Epithelial cell of proximal tubule (primary cell): ENCODE measurements around the gene GRB7. TPM values are rescaled to one million over a fixed set of nuclear protein-coding genes. Genes with fewer than 3 reads are reported as not detected.
"Not testable (repeated sequence)": the region's sequence is repeated elsewhere in the genome, so short reads cannot be mapped to it uniquely, and the experiment has no call there.

ENCODE experiments used
- DNase-seq: peaks from one replicate; pipeline ENCODE4 v3.0.0-alpha.2; 2011; ENCODE audit warnings: low read depth
- H3K4me3 ChIP-seq: 2 replicates; pipeline ENCODE4 v1.5.1; 2011; ENCODE audit warnings: low read depth, mild to moderate bottlenecking, low read length
- total RNA-seq: library from RNA; depleted of rRNA; stranded (reverse); fragments of >200 nt; gene quantifications from 2 replicates; pipeline ENCODE4 v1.2.3, GENCODE V29; 2015
- TF ChIP-seq, protein P1 (sequence below): conservative IDR thresholded peaks from 2 replicates; pipeline ENCODE4 v1.5.1; 2012; ENCODE audit warnings: low read depth, mild to moderate bottlenecking, low read length

The GRB7 gene
- total RNA-seq, 1 donor from 2014 or later, result 42.0 TPM

DNA sequence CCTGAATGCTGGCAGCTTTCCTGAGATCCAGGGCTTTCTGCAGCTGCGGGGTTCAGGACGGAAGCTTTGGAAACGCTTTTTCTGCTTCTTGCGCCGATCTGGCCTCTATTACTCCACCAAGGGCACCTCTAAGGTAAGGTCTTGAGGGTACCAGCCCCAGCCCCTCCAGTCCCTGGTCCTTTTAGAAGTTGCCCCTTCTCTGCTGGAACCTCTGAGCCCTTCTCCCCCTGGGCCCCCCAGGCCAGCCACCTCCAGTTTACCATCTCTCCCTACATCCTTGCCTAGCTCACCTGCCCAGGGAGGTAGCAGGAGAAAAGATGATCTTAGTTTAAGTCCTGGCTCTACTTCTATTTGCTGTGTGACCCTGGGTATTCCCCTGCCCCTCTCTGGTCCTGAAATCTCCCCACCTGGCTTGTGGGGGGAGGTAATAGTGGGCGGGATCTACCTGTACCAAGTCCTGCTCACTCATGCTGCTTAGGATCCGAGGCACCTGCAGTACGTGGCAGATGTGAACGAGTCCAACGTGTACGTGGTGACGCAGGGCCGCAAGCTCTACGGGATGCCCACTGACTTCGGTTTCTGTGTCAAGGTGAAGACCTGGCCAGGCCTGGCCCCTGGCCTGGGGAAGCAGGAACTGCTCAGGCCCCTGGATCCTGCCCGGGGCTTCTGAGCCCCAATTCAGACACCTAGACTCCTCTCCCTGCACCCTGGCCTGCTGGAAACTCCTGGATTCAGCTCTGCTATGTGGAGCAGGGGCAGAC is 6.5 kb downstream of the GRB7 start:
- TF ChIP-seq, protein P1, sequence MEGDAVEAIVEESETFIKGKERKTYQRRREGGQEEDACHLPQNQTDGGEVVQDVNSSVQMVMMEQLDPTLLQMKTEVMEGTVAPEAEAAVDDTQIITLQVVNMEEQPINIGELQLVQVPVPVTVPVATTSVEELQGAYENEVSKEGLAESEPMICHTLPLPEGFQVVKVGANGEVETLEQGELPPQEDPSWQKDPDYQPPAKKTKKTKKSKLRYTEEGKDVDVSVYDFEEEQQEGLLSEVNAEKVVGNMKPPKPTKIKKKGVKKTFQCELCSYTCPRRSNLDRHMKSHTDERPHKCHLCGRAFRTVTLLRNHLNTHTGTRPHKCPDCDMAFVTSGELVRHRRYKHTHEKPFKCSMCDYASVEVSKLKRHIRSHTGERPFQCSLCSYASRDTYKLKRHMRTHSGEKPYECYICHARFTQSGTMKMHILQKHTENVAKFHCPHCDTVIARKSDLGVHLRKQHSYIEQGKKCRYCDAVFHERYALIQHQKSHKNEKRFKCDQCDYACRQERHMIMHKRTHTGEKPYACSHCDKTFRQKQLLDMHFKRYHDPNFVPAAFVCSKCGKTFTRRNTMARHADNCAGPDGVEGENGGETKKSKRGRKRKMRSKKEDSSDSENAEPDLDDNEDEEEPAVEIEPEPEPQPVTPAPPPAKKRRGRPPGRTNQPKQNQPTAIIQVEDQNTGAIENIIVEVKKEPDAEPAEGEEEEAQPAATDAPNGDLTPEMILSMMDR, result no peak
- no peak overlapping the region for H3K4me3 ChIP-seq
- DNase-seq, result no peak

DNA sequence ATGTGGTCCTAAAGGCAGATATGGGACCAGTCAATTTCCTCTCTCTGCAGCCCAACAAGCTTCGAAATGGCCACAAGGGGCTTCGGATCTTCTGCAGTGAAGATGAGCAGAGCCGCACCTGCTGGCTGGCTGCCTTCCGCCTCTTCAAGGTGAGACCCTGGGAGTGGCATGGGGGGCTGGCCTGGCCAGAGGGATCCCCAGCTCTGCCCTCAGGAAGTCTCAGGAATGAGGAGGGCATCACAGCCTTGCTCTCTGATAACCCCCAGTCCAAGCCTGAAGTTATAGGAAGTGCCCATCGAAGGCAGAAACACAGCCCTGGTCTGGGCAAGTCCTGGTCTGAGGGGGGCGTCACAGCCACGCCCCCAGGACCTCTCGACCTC is 7.1 kb downstream of the GRB7 start:
- DNase-seq, result no peak
- TF ChIP-seq, protein P1, result no peak
- no peak overlapping the region for H3K4me3 ChIP-seq

DNA sequence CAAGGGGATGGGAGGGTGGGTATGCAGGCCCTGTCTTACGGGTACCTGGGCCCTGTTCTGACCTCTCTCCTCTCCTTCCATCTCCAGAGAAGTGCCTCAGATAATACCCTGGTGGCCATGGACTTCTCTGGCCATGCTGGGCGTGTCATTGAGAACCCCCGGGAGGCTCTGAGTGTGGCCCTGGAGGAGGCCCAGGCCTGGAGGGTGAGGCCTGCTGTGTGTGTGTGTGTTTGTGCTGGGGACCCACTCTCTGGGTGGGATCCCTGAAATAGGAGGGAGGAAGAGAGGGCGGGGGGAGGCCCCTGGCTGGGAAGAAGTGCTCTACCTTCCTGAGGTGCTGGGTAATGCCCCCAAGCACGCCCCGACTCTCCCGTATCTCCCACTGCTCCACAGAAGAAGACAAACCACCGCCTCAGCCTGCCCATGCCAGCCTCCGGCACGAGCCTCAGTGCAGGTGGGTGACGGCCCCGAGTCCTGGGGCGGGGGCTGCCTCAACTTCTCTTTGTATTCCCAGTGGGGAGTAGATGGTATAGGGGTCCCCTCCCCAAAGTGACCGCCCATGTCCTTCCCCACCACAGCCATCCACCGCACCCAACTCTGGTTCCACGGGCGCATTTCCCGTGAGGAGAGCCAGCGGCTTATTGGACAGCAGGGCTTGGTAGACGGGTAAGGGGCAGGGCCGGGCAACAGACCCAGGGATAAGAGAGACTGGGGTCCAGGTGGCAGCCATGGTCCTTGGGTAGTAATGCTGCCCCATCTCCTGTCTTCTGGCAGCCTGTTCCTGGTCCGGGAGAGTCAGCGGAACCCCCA is 7.8 kb downstream of the GRB7 start:
- no peak for DNase-seq
- no peak overlapping the region for H3K4me3 ChIP-seq
- TF ChIP-seq, protein P1, result no peak

DNA sequence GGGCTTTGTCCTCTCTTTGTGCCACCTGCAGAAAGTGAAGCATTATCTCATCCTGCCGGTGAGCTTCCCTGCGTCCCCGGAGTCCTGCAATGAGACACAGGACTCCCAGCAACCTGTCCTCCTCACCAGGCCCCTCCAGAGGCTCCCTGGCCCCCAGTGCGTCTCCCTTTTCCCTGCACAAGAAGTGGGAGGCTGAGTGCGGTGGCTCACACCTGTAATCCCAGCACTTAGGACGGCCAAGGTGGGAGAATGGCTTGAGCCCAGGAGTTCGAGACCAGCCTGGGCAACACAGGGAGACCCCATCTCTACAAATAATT is 8.4 kb downstream of the GRB7 start:
- no peak overlapping the region for H3K4me3 ChIP-seq
- TF ChIP-seq, protein P1, result no peak
- DNase-seq, result no peak

DNA sequence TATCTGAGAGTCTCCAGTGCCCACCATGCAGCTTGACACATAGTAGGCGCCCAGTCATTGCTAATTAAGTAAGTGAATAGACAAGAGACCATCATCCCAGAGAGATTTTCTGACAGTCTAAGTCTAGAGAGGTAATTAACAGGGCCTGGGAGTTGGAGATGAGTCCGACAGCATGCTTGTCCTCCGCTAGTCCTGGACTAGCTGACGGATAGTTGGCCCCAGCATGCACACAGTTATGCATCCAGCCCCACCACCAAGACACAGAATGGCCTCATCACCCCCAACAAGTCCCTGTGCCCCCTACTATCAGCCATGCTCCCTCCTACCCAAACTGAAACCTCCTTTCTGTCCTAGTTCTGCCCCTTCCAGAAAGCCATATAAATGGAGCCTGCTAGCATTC is 10.0 kb downstream of the GRB7 start:
- H3K4me3 ChIP-seq, result no peak overlapping the region
- DNase-seq, result no peak
- TF ChIP-seq, protein P1, result no peak

DNA sequence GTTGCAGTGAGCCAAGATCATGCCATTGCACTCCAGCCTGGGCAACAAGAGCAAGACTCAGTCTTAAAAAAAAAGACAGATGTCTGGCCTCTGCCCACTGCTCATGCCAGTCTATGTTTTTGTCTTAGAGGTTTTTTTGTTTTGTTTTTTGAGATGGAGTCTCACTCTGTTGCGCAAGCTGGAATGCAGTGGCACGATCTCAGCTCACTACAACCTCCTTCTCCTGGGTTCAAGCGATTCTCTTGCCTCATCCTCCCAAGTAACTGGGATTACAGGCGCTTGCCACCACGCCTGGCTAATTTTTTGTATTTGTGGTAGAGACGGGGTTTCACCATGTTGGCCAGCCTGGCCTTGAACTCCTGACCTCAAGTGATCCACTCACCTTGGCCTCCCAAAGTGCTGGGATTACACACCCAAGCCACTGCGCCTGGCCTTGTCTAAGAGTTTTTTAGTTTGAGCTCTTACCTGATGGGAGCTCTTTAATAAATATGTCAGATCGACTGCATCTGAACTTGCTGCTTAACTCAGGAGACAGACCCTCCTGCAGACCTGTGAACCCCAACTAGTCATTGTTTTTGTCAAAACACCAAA is 10.8 kb downstream of the GRB7 start:
- not testable (repeated sequence) for DNase-seq, H3K4me3 ChIP-seq

DNA sequence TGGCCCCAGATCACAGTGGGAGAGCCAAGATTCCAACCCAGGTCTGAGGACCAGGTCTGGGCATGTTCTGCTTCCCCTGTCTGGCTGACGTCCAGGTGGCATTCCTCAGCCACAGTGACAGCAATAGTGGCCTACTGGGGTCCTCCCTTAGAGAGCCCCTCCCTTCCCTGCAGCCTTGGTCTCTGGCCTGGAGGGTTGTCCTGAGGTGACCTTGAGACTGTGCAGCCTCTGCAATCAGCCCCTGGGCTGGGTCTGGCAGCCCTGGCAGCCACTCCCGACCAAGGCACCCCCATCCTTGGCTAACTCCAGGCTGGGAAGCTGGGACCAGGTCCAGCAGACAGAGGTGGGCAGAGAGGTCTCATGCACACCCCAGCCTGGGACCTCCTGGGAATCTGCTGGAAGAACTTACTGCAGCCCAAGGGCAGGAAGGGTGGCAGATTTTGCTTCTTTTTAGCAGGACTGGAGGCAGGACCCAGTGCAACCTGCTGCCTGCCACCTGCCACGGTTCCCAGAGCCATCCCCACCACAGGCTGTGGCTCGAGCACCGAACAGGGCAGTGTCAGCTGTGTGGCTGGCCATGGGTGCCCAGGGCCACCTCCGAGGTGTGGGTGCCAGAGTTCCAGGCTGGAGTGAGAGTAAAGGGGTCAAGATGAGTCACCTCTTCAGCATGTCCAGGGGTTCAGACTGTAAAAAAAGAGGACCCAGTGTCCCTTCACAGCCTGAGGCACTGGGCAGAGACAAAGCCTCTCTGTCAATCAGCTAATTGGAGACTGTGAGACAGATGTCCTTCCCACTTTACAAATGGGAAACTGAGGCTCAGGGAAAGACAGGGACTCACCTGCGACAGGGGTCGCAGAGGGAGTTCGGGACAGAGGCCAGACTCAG is 12.6 kb downstream of the GRB7 start:
- no peak for DNase-seq
- TF ChIP-seq, protein P1, result no peak
- H3K4me3 ChIP-seq, result no peak overlapping the region
